Endodermal cell (in vitro differentiated cells): ENCODE results near the gene PARP1. TPM values are rescaled to one million over a fixed set of nuclear protein-coding genes. Genes with fewer than 3 reads are reported as not detected.

ENCODE experiments used
- DNase-seq: peaks from one replicate; pipeline ENCODE4 v3.0.0-alpha.2; 2017
- H3K27ac ChIP-seq: 2 replicates; pipeline ENCODE4 v1.5.1; 2013; ENCODE audit warnings: mild to moderate bottlenecking, low read depth, low read length, moderate library complexity
- H3K27me3 ChIP-seq: 2 replicates; pipeline ENCODE4 v1.6.1; 2013; ENCODE audit warnings: mild to moderate bottlenecking, low read length, moderate library complexity; ENCODE audit not compliant: insufficient read depth, control insufficient read depth, poor library complexity, severe bottlenecking
- H3K36me3 ChIP-seq: 2 replicates; pipeline ENCODE4 v1.7.0; 2013; ENCODE audit warnings: mild to moderate bottlenecking, low read length, moderate library complexity; ENCODE audit not compliant: control insufficient read depth, insufficient read depth
- H3K4me1 ChIP-seq: one replicate; pipeline ENCODE4 v1.7.0; 2013; ENCODE audit warnings: low read length; ENCODE audit not compliant: control insufficient read depth, insufficient read depth
- H3K4me3 ChIP-seq: 2 replicates; pipeline ENCODE4 v1.5.1; 2013; ENCODE audit warnings: mild to moderate bottlenecking, low read length, moderate library complexity
- H3K9ac ChIP-seq: 2 replicates; pipeline ENCODE4 v1.6.1; 2013; ENCODE audit warnings: mild to moderate bottlenecking, low read length, moderate library complexity; ENCODE audit not compliant: poor library complexity, severe bottlenecking; ENCODE audit errors: extremely low read depth
- H3K9me3 ChIP-seq: 2 replicates; pipeline ENCODE4 v1.6.1; 2013; ENCODE audit warnings: mild to moderate bottlenecking, low read length, moderate library complexity; ENCODE audit not compliant: control insufficient read depth
- H3K27ac Mint-ChIP-seq: 2 replicates; pipeline ENCODE4 v1.8.0; 2020; ENCODE audit warnings: mixed read lengths
- H3K27me3 Mint-ChIP-seq: 2 replicates; pipeline ENCODE4 v1.8.0; 2021; ENCODE audit warnings: mild to moderate bottlenecking, mixed read lengths; ENCODE audit not compliant: insufficient read depth
- H3K36me3 Mint-ChIP-seq: 2 replicates; pipeline ENCODE4 v1.8.0; 2020; ENCODE audit warnings: low read depth, mixed read lengths
- H3K4me1 Mint-ChIP-seq: 2 replicates; pipeline ENCODE4 v1.8.0; 2020; ENCODE audit warnings: mixed read lengths
- H3K4me3 Mint-ChIP-seq: 2 replicates; pipeline ENCODE4 v1.8.0; 2020; ENCODE audit warnings: mild to moderate bottlenecking, moderate library complexity, mixed read lengths
- H3K9me3 Mint-ChIP-seq: 2 replicates; pipeline ENCODE4 v1.8.0; 2020; ENCODE audit warnings: mild to moderate bottlenecking, mixed read lengths
- WGBS, 2 experiments: methylation state at CpG; one replicate each; pipeline versions ENCODE4 v1.1.5 to v1.1.7; 2013; ENCODE audit warnings: missing lambda C conversion rate in 2 of 2, mixed read lengths in 1 of 2; ENCODE audit not compliant: insufficient coverage in 1 of 2, insufficient read length in 1 of 2; 5-methylcytosine and 5-hydroxymethylcytosine counted together
- total RNA-seq, 2 donors: library from RNA; stranded (reverse); fragmentation: NEBNext Ultra II Directional in 1 of 2; extraction: Animal tissue kit (Norgen Biotek cat#: 25700) in 1 of 2; gene quantifications; 2 replicates in 1 of 2; 3 replicates in 1 of 2; pipeline ENCODE4 v1.2.1, GENCODE V29; 2021
- TF ChIP-seq, protein P1 (sequence below): fragments of 200-600 bp; sonication (generic); conservative IDR thresholded peaks from 2 replicates; pipeline ENCODE4 v1.5.0; 2021; ENCODE audit warnings: antibody characterized with exemption, mild to moderate bottlenecking

Gene PARP1
- total RNA-seq, 2 donors from 2014 or later, result 170 to 173 TPM

- H3K36me3 ChIP-seq, result peaks cover 95% of the 10 kb centered on the region
- no peaks in the 10 kb centered on the region for H3K4me1 Mint-ChIP-seq
- TF ChIP-seq, protein P1, sequence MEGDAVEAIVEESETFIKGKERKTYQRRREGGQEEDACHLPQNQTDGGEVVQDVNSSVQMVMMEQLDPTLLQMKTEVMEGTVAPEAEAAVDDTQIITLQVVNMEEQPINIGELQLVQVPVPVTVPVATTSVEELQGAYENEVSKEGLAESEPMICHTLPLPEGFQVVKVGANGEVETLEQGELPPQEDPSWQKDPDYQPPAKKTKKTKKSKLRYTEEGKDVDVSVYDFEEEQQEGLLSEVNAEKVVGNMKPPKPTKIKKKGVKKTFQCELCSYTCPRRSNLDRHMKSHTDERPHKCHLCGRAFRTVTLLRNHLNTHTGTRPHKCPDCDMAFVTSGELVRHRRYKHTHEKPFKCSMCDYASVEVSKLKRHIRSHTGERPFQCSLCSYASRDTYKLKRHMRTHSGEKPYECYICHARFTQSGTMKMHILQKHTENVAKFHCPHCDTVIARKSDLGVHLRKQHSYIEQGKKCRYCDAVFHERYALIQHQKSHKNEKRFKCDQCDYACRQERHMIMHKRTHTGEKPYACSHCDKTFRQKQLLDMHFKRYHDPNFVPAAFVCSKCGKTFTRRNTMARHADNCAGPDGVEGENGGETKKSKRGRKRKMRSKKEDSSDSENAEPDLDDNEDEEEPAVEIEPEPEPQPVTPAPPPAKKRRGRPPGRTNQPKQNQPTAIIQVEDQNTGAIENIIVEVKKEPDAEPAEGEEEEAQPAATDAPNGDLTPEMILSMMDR, result no peak
Observed at GRCh38 chr1:226372885-226373284, 35.0 kb downstream of the PARP1 start.

DNA sequence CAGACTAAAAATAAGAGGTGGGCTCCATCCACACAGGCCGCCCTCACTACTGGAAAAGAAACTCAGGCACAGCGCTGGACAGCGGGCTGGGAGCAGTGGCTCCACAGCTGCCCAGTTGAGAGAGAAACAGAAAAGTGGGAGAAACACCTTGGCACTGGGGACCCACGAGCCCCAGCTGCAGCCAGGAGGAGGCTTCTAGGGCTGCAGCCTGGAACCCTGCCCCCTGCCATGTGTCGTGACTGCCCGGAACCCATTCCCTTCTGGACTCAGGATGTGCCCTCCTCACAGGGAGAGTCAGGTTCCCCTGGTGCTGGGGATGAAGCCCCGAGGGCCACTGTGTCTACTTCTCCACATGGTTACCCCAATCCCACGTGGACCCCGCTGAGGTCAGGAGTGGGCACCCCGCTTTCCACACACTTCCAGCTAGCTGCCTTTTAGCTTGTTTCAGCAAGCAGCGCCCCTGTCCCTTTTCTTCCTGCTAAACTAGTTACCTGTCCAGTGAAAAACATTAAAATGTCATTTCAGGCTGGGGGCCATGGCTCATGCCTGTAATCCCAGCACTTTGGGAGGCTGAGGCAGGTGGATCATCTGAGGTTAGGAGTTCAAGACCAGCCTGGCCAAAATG is 35.9 kb downstream of the PARP1 start:
- H3K9me3 ChIP-seq, result no peaks in the 10 kb centered on the region
- H3K27me3 Mint-ChIP-seq, result no peaks in the 10 kb centered on the region
- no peaks in the 10 kb centered on the region for H3K27me3 ChIP-seq
- 94 to 98% methylated on average over 7 to 11 of the region's 11 CpGs for WGBS, 2 experiments
- no peak overlapping the region for H3K9ac ChIP-seq
- peaks cover 76% of the 10 kb centered on the region for H3K36me3 Mint-ChIP-seq
- H3K4me3 ChIP-seq, result no peak overlapping the region
- peak overlapping the region; percentile 44 for H3K27ac Mint-ChIP-seq
- DNase-seq, result no peak
- no peak overlapping the region for H3K4me3 Mint-ChIP-seq
- no peaks in the 10 kb centered on the region for H3K4me1 ChIP-seq
- peaks cover 95% of the 10 kb centered on the region for H3K36me3 ChIP-seq
- H3K4me1 Mint-ChIP-seq, result no peaks in the 10 kb centered on the region
- no peaks in the 10 kb centered on the region for H3K9me3 Mint-ChIP-seq
- H3K27ac ChIP-seq, result no peak overlapping the region
- TF ChIP-seq, protein P1, result no peak

More at GRCh38 chr1:226372885-226373284, 35.0 kb downstream of the PARP1 start:
- H3K4me3 ChIP-seq, result no peak overlapping the region
- no peak overlapping the region for H3K27ac ChIP-seq
- no peaks in the 10 kb centered on the region for H3K27me3 ChIP-seq
- no peak overlapping the region for H3K27ac Mint-ChIP-seq
- WGBS, 2 experiments, result 96 to 100% methylated on average over 3 to 9 of the region's 9 CpGs
- DNase-seq, result no peak
- no peaks in the 10 kb centered on the region for H3K9me3 Mint-ChIP-seq
- H3K36me3 Mint-ChIP-seq, result peaks cover 77% of the 10 kb centered on the region
- H3K9ac ChIP-seq, result no peak overlapping the region
- H3K27me3 Mint-ChIP-seq, result no peaks in the 10 kb centered on the region
- no peaks in the 10 kb centered on the region for H3K9me3 ChIP-seq
- H3K4me1 ChIP-seq, result no peaks in the 10 kb centered on the region
- no peak overlapping the region for H3K4me3 Mint-ChIP-seq

GRCh38 chr1:226371027-226371694 is 36.7 kb downstream of the PARP1 start:
- no peaks in the 10 kb centered on the region for H3K4me1 Mint-ChIP-seq
- H3K36me3 ChIP-seq, result peaks cover 95% of the 10 kb centered on the region
- H3K27ac Mint-ChIP-seq, result no peak overlapping the region
- peaks cover 78% of the 10 kb centered on the region for H3K36me3 Mint-ChIP-seq
- H3K27me3 ChIP-seq, result no peaks in the 10 kb centered on the region
- no peak overlapping the region for H3K4me3 ChIP-seq
- TF ChIP-seq, protein P1, result no peak
- H3K9ac ChIP-seq, result no peak overlapping the region
- H3K9me3 Mint-ChIP-seq, result no peaks in the 10 kb centered on the region
- H3K4me1 ChIP-seq, result no peaks in the 10 kb centered on the region
- H3K4me3 Mint-ChIP-seq, result no peak overlapping the region
- no peaks in the 10 kb centered on the region for H3K27me3 Mint-ChIP-seq
- no peak overlapping the region for H3K27ac ChIP-seq
- no peaks in the 10 kb centered on the region for H3K9me3 ChIP-seq
- no peak for DNase-seq
- WGBS, 2 experiments, result 92 to 98% methylated on average over 4 to 6 of the region's 6 CpGs
